GM12873 (cell line): ENCODE results near the gene CDK6.

Experiments
- TF ChIP-seq, protein P1 (sequence below): IDR thresholded peaks from 2 replicates; pipeline ENCODE4 v1.5.1; 2012; ENCODE audit warnings: low read depth, mild to moderate bottlenecking, moderate library complexity, low read length, control low read depth; ENCODE audit not compliant: insufficient read depth; ENCODE audit errors: missing control alignments

CDK6 gene

DNA sequence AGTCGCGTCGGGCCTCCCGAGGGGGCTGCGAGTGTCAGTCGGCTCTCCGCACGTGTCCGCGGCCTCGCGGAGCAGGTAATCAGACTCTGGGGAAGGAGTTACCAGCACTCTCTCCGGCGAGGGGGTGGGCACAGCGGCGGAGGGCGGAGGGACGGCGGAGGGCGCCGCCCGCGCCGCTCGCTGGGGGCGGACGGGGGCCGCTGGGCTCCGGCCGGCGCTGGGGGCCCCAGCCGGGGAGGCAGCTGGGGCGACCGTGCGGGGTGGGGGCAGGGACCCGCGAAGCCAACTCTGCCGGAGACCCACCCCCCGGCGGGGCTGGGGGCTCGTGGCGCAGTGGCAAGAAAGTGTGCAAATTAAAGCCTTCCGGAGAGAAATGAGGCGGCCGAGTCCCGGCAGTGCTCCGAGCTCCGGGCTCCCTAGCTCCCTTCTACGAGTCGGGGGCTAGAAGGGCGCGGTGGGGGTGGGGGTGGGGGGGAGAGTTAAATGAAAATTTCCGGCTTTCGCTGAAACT lies at the start of gene CDK6:
CDK6 (minus strand) TSS at position 85 of the 511 bp plus-strand sequence. CDS start 3,250 bp downstream, outside the sequence.
- TF ChIP-seq, protein P1, sequence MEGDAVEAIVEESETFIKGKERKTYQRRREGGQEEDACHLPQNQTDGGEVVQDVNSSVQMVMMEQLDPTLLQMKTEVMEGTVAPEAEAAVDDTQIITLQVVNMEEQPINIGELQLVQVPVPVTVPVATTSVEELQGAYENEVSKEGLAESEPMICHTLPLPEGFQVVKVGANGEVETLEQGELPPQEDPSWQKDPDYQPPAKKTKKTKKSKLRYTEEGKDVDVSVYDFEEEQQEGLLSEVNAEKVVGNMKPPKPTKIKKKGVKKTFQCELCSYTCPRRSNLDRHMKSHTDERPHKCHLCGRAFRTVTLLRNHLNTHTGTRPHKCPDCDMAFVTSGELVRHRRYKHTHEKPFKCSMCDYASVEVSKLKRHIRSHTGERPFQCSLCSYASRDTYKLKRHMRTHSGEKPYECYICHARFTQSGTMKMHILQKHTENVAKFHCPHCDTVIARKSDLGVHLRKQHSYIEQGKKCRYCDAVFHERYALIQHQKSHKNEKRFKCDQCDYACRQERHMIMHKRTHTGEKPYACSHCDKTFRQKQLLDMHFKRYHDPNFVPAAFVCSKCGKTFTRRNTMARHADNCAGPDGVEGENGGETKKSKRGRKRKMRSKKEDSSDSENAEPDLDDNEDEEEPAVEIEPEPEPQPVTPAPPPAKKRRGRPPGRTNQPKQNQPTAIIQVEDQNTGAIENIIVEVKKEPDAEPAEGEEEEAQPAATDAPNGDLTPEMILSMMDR = no peak

DNA sequence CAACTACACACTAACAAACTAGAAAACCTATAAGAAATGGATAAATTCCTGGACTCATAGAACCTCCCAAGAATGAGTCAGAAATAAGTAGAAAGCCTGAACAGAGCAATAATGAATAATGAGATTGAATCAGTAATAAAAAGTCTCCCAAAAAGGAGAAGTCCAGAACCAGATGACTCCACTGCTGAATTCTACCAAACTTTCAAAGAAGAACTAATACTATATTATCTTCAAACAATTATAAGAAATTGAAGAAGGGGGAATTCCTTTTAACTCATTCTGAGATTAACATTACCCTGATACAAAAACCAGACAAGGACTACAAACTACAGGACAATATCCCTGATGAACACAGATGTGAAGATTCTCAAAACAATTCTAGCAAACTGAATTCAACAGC lies 47.8 kb upstream of the CDK6 start:
- TF ChIP-seq, protein P1 = no peak

DNA sequence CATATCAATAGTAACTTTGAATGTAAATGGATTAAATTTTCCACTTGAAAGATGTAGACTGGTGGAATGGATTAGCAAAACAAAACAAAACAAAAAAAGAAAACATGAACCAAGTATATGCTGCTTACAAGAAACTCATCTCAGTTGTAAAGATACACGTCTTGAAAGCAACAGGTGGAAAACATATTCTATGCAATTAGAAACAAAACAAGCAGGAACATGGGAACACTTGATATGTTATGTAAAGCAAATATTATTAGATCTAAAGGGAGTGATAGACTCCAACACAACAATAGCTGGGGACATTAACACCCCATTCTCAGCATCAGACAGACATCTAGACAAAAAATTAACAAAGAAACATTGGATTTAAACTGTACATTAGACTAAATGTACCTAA lies 46.4 kb upstream of the CDK6 start:
- TF ChIP-seq, protein P1 = no peak

DNA sequence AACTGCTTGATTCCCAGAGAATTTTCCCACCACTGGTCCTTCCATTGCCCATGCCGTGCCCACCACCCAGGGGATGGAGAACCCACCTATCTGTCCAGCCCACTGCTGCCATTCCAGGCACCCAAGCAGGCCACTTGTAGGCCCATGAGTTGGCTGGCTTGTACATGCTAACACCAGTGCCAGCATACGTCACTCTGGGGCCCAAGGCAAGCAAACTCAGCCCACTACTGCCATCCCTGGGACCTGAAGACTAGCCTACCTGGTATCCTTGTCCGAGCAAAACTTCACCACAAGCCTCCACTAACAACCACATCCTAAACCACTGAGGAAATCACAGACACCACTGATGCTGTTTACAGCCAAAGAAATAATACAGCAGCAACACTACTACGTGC lies 44.7 kb upstream of the CDK6 start:
- TF ChIP-seq, protein P1 = no peak

DNA sequence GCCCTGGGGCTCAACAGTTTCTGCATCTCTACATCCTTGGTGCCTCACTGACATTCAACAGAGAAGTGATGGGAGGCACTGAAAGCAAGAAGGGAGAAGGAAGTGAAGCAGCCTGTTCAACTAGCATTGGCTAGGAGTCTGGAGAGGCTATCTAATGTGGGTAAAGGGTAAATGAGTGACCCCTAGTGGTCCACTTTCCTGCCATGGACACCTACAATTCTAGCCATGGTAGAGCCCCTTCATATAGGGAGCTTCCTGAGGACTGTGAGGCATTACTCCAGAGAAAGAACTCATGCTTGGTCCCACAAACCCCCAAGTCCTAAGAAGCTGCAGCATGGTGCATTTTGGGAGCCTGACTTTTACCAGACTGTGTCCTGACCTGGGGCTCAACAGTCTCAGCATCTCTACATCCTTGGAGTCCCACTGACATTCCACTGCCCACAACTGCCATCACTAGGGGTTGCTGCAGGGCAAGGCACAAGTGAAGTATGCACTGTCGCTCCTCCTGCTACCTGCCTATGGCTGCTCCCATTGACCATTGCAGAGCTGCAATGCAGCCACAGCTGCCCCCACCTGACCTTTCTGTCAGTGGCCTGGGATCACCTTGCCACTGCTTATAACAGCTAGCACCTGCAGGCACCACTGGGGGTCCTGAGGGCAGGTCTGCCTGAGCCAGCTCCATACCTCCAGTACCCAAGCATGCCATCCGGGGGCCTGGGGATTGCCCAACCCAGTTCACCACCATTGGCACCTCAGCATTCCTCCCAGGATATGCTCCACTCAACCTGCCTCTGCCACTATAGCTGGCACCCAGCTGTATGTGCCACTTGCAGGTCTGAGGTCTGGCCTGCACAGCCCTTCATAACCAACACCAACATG lies 44.1 kb upstream of the CDK6 start:
- TF ChIP-seq, protein P1 = peak; percentile 44

DNA sequence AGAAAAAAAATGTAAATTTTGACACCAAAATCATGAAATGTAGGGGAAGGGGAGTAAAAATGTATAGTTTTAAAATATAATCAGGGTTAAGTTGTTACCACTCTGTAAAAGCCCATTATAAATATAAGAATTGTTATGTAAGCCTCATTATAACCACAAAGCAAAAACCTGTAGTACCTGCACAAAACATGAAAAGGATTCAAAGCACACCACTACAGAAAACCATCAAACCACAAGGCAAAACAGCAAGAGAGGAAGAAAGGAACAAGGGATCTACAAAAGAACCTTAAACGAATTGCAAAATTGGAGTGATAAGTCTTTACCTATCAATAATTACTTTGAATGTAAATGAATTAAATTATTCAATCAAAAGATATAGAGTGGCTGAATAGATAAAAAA lies 41.0 kb upstream of the CDK6 start:
- TF ChIP-seq, protein P1 = no peak

DNA sequence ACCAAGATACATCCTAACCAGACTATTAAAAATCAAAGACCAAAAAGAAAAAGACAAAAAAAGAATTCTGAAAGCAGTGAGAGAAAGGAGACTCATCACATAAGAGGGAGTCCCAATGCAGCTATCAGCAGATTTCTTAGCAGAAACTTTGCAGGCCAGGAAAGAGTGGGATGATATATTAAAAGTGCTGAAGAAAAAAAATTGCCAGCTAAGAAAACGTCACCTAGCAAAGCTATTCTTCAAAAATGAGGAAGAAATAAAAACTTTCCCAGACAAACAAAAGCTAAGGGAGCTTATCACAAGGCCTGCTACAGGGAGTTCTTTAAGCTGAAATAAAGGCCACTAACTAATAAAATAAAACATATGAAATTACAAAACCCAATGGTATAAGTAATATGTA lies 40.5 kb upstream of the CDK6 start:
- TF ChIP-seq, protein P1 = no peak
